H1 (cell line): ENCODE data around the gene WDR44.
"Not testable (repeated sequence)": the region's sequence is repeated elsewhere in the genome, so short reads cannot be mapped to it uniquely, and the experiment has no call there.

Source experiments
- CREB1 ChIP-seq: IDR thresholded peaks from 2 replicates; pipeline ENCODE4 v1.6.1; 2012; ENCODE audit warnings: inconsistent platforms
- TF ChIP-seq, protein P1 (sequence below), 3 experiments: IDR thresholded peaks; 1 replicate in 2 of 3; 2 replicates in 1 of 3; pipeline versions ENCODE4 v1.5.1 to v1.6.1; 2011; ENCODE audit warnings: low read length in 3 of 3, mild to moderate bottlenecking in 3 of 3, inconsistent platforms in 2 of 3, low read depth in 1 of 3, moderate library complexity in 1 of 3; ENCODE audit not compliant: insufficient read depth in 1 of 3; ENCODE audit errors: control extremely low read depth in 1 of 3

DNA sequence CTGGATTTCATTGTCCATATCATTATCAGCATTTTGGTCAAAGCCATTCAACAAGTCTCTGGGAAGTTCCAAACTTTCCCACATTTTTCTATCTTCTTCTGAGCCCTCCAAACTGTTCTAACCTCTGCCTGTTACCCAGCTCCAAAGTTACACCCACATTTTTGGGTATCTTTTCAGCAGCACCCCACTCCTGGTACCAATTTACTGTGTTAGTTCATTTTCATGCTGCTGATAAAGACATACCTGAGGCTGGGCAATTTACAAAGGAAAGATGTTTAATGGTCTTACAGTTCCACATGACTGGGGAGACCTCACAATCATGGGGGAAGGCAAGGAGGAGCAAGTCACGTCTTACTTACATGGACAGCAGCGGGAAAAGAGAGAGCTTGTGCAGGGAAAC, 40.1 kb upstream of the WDR44 start:
- TF ChIP-seq CREB1, result not testable (repeated sequence)
- TF ChIP-seq, protein P1, sequence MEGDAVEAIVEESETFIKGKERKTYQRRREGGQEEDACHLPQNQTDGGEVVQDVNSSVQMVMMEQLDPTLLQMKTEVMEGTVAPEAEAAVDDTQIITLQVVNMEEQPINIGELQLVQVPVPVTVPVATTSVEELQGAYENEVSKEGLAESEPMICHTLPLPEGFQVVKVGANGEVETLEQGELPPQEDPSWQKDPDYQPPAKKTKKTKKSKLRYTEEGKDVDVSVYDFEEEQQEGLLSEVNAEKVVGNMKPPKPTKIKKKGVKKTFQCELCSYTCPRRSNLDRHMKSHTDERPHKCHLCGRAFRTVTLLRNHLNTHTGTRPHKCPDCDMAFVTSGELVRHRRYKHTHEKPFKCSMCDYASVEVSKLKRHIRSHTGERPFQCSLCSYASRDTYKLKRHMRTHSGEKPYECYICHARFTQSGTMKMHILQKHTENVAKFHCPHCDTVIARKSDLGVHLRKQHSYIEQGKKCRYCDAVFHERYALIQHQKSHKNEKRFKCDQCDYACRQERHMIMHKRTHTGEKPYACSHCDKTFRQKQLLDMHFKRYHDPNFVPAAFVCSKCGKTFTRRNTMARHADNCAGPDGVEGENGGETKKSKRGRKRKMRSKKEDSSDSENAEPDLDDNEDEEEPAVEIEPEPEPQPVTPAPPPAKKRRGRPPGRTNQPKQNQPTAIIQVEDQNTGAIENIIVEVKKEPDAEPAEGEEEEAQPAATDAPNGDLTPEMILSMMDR (IDR thresholded peaks at IDR 0.05; ENCODE audit: control extremely low read depth in 1 of 3, insufficient read depth in 1 of 3, low read depth in 1 of 3, low read length in 3 of 3), result not testable (repeated sequence)
